ENCODE measurements around the gene ZBTB42.

DNA sequence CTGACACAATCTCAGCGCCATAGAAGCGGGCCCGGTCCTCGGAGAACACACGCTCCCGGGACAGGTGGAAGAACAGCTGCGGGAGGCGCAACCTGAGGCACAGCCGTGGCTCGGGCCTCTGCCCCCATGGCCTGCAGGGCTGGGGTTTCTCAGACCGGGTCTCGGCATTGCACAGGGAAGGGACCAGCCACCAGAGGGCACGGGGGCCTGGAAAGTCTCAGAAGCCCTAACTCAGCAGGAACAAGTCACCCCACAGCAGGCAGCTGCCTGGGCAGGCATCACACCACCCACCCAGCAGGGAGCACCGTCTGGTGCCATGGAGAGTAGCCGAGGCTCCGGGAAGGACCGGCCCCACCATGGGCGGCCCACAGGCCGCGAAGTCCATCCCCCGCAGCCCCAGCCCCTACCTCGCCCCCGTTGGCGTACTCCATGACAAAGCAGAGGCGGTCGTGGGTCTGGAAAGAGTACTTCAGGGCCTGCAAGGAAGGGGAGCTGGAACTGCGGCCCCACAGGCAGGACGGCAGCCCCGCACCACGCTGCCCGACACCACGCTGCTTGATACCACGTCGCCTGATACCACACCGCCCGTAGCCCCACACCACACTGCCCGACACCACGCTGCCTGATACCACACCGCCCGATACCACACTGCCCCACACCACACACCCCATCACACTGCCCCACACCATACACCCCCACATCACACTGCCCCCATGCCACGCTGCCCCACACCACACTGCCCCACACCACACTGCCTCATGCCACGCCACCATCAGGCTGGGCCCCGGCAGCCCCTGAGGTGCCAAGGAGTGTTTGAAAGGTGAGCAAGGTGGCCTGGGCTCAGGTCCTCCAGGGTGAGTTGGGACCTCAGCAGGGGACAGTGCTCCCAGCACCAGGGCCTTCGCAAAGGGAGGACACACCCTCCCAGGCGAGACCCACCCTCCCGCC, 27.1 kb upstream of the ZBTB42 start:
- TF ChIP-seq CTCF (IDR thresholded peaks at IDR 0.05 in 4 of 5, conservative IDR thresholded peaks at IDR 0.05 in 1 of 5) (no peak), POLR2A (IDR thresholded peaks at IDR 0.05) (no peak)
